ENCODE data around the gene TPRG1L. TPM values are rescaled to one million over a fixed set of nuclear protein-coding genes. Genes with fewer than 3 reads are reported as not detected.
"Not testable (repeated sequence)": the region's sequence is repeated elsewhere in the genome, so short reads cannot be mapped to it uniquely, and the experiment has no call there.

The TPRG1L gene
- total RNA-seq, 1 experiment from 2014 or later: 13.7 TPM

- DNase-seq (ENCODE audit: low spot score): no peak
- intact Hi-C loops (cut with micrococcal nuclease; ENCODE audit: unreplicated experiment): no loop called here
- BruUV-seq (replicated peaks): no TSS peak
- Histone ChIP-seq H3K36me3 (ENCODE audit: insufficient read depth, low read length, poor library complexity, severe bottlenecking) (no peaks in the 10 kb centered on the region), H3K27ac (ENCODE audit: low read depth, low read length, poor library complexity, severe bottlenecking) (no peak overlapping the region), H3K4me3 (ENCODE audit: low read depth, low read length, poor library complexity, severe bottlenecking) (no peak overlapping the region), H3K27me3 (replicated peaks; ENCODE audit: insufficient read depth, low read depth, low read length, poor library complexity) (no peaks in the 10 kb centered on the region), H3K9me3 (ENCODE audit: low read depth, low read length, poor library complexity, severe bottlenecking) (peaks cover 6% of the 10 kb centered on the region), H3K4me1 (ENCODE audit: insufficient read depth, low read length, poor library complexity, severe bottlenecking) (no peaks in the 10 kb centered on the region)
- ChIA-PET POLR2A (ENCODE audit: low non-redundant PET) (no interaction called here), CTCF (no interaction called here)
- no peak for TF ChIP-seq EZH2 (IDR thresholded peaks at IDR 0.05; ENCODE audit: borderline replicate concordance, low read depth, low read length, poor library complexity, severe bottlenecking)
- TF ChIP-seq CTCF (conservative IDR thresholded peaks at IDR 0.05; ENCODE audit: low read depth, low read length): no peak
Observed at GRCh38 chr1:3581296-3582036, 43.3 kb upstream of the TPRG1L start.

- POLR2A ChIA-PET (ENCODE audit: low non-redundant PET); CTCF ChIA-PET; H3K9me3 ChIP-seq (ENCODE audit: low read depth, low read length, poor library complexity, severe bottlenecking); H3K27me3 ChIP-seq (replicated peaks; ENCODE audit: insufficient read depth, low read depth, low read length, poor library complexity); H3K4me3 ChIP-seq (ENCODE audit: low read depth, low read length, poor library complexity, severe bottlenecking); BruUV-seq (replicated peaks); H3K36me3 ChIP-seq (ENCODE audit: insufficient read depth, low read length, poor library complexity, severe bottlenecking); H3K27ac ChIP-seq (ENCODE audit: low read depth, low read length, poor library complexity, severe bottlenecking); H3K4me1 ChIP-seq (ENCODE audit: insufficient read depth, low read length, poor library complexity, severe bottlenecking); DNase-seq (ENCODE audit: low spot score); intact Hi-C loops (cut with micrococcal nuclease; ENCODE audit: unreplicated experiment): not testable (repeated sequence)
Observed at GRCh38 chr1:3583751-3584150, 41.1 kb upstream of the TPRG1L start.

- intact Hi-C loops (cut with micrococcal nuclease; ENCODE audit: unreplicated experiment): no loop called here
- Histone ChIP-seq H3K27me3 (replicated peaks; ENCODE audit: insufficient read depth, low read depth, low read length, poor library complexity) (no peaks in the 10 kb centered on the region), H3K36me3 (ENCODE audit: insufficient read depth, low read length, poor library complexity, severe bottlenecking) (no peaks in the 10 kb centered on the region), H3K27ac (ENCODE audit: low read depth, low read length, poor library complexity, severe bottlenecking) (no peak overlapping the region), H3K4me1 (ENCODE audit: insufficient read depth, low read length, poor library complexity, severe bottlenecking) (no peaks in the 10 kb centered on the region), H3K9me3 (ENCODE audit: low read depth, low read length, poor library complexity, severe bottlenecking) (peaks cover 6% of the 10 kb centered on the region), H3K4me3 (ENCODE audit: low read depth, low read length, poor library complexity, severe bottlenecking) (no peak overlapping the region)
- TF ChIP-seq EZH2 (IDR thresholded peaks at IDR 0.05; ENCODE audit: borderline replicate concordance, low read depth, low read length, poor library complexity, severe bottlenecking): no peak
- no peak for TF ChIP-seq CTCF (conservative IDR thresholded peaks at IDR 0.05; ENCODE audit: low read depth, low read length)
- CTCF ChIA-PET: no interaction called here
- BruUV-seq (replicated peaks): no TSS peak
- DNase-seq (ENCODE audit: low spot score): no peak
- POLR2A ChIA-PET (ENCODE audit: low non-redundant PET): no interaction called here
Observed at GRCh38 chr1:3584915-3585314, 39.9 kb upstream of the TPRG1L start.

- POLR2A ChIA-PET (ENCODE audit: low non-redundant PET); H3K9me3 ChIP-seq (ENCODE audit: low read depth, low read length, poor library complexity, severe bottlenecking); CTCF ChIA-PET; DNase-seq (ENCODE audit: low spot score); BruUV-seq (replicated peaks); H3K4me3 ChIP-seq (ENCODE audit: low read depth, low read length, poor library complexity, severe bottlenecking); H3K36me3 ChIP-seq (ENCODE audit: insufficient read depth, low read length, poor library complexity, severe bottlenecking); intact Hi-C loops (cut with micrococcal nuclease; ENCODE audit: unreplicated experiment); H3K4me1 ChIP-seq (ENCODE audit: insufficient read depth, low read length, poor library complexity, severe bottlenecking); H3K27ac ChIP-seq (ENCODE audit: low read depth, low read length, poor library complexity, severe bottlenecking); H3K27me3 ChIP-seq (replicated peaks; ENCODE audit: insufficient read depth, low read depth, low read length, poor library complexity): not testable (repeated sequence)
Observed at GRCh38 chr1:3585353-3585868, 39.4 kb upstream of the TPRG1L start.
